GM21576 (cell line): Measurements from ENCODE around the gene OR4D2.

ENCODE experiments used
- ATAC-seq: cut with Tn5 transposase; IDR thresholded peaks from one replicate; pipeline ENCODE4 v1.9.1; 2021; ENCODE audit warnings: mild to moderate bottlenecking, moderate library complexity; ENCODE audit not compliant: unreplicated experiment

The OR4D2 gene

DNA sequence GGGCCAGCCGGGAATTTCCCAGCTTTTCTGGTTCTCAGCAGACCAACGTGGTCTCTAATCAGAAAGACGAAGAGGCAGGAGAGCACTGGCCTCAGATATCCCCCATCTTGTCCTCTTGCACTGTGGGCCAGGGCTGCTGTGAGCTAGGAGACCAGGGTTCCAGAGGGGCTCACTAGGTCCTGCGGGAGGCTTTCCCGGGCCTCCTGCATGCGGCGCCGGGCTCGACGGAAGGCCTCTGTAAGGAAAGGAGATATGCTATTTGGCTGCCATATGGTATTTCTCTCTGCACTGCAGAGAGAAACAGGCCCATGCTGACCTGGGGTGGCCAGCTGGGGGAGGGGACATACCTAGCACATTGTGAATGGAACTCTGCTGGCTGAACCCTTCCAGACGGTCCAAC lies 39.2 kb downstream of the OR4D2 start:
- ATAC-seq: no peak

DNA sequence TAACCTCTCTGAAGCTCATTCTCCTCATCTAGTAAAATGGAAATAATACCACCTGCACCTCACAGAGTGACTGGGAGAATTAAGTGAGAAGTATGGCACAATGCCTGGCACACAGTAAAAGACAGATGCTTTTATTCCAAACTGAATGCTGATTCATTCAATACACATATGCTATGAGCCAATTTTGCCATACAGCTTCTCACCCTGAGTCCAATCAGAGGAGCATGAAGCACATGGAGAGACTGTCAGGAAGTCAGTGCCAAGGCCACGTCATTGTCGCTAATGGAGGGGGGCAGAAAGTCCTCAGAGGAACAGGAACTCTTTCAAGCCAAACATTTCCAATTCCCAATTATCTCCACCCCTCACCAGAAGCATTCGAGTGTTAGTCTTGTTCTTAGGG lies 40.7 kb downstream of the OR4D2 start:
- ATAC-seq: no peak

DNA sequence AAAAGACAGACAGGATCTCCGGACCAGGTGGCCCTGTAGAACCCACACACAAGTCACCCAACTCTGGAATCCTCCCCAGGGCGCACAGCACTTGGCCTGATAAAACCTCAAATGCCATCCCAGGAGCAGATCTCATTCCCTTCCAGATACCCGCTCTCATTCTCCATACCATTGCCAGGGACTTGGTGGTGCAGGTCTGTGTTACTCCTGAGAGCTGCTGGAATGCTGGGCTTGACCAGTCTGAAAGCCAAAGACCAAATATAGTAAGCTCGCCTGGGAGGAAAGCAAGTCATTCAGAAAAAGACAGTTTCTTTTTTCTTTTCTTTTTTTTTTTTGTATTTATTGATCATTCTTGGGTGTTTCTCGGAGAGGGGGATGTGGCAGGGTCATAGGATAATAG lies 41.6 kb downstream of the OR4D2 start:
- no peak for ATAC-seq

DNA sequence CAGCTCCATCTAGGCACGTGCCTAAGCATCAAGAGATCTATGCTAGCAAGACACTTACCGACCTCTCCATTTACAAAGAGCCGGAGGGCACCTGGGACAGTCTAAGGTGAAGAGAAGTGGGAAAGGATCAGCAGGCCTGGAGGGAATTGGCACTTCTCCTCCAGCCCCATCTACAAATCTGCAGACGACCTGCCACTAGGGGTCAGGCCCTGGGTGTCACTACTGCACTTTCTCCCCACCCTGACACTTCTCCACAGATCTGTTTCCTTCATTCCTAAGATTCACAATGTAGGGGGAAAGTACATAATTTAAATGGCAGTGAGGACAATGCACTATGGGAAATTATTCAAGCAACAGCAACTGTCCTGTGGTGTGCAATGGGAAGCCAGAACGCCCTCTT lies 44.1 kb downstream of the OR4D2 start:
- ATAC-seq: no peak

DNA sequence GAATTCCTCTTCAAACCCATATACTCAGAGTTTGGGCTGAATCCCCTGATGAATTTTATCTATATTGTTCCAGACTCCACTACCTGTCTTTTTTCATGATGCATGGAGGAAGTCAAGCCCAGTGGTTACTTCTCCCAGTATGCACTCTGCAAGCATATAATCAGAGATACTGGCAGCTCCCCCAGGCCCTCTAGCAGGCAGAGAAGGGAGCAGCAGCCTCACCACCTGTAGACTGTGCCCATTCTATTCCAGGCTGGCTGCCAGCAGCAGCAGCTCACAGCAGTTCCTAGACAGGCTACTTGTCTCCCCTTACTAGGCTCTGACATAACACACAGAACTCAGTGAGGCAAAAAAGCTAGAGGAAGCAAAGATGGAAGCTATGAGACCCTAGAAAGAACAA lies 48.9 kb downstream of the OR4D2 start:
- ATAC-seq: no peak

DNA sequence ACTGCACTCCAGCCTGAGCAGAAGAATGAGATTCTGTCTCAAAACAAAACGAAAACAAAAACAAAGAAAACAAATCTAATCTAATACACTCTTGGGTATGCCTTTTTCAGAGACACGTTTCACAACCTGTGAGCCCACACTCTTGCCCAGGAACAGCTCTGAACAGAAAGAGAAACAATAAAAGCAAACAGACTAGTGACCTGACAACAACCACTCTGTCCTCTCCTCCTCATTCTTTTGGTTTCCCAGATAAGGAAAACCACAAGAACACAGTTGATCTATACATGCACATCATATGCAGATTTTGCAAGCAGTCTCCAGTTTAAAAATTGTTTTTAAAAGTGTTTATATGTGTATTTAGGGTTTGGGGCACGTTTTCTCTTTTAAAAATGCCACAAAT lies 51.0 kb downstream of the OR4D2 start:
- ATAC-seq: no peak

DNA sequence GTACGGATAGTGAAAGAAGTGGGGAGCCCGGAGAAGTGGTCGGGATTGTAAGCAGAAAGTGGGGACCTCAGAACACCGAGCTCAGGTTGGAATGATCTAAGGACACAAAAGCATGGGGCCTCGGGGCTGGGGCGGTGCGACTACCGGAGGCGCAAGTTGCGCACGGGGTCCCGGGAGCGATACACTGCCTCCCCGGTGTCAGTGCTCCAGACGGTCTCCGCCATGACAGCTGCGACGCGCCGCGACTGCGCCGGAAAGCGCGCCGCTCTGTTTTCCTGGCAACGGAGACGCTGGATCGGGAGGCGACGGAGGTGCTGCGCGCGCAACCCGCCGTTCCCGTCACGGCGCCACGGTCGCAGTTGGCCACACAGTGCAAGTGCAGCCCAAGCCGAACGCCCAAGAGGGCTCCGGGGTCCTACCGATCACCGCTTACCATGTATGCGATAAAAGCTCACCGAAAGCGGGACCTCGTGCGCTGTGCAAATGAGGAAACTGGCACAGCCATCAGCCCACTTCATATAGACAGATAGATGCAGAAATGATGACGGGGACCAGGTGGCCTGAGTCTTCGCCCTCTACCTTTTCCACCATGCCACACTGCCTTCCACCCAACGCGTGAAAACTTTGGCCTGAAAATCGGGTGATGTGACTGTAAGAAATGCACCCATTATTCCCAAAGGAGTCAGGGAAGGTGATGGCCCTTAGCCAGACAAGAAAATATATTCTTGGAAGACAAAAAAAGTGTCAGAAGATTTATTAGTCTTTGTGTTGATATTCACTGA lies 52.4 kb downstream of the OR4D2 start, which contains the start of gene MKS1:
MKS1 (minus strand) TSS at position 249 of the 782 bp plus-strand sequence; CDS start at position 224, 25 bp downstream.
- ATAC-seq: peak; percentile 97

DNA sequence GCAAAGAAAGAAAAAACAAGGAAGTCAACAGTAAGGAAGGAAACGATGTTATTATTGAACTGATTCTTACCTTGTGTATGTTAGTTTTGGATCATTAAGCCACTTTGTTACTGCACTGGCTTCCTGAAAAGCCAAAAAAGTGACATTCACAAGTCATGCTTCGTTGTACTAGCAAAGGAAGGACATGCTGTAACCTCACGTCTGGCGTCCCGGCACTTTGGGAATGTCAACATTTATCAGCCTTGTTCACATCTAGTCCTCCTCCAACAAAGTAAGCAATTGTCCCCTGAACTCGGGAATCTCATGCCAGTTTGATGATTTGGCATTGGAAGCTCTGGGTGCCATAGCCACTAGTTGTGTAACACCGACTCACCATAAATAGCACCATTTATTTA lies 53.0 kb downstream of the OR4D2 start:
- no peak for ATAC-seq
